Keratinocyte (primary cell): ENCODE results near the gene GADD45GIP1. TPM values are rescaled to one million over a fixed set of nuclear protein-coding genes. Genes with fewer than 3 reads are reported as not detected.
A peak's percentile ranks its signal among the peaks of the same experiment; 100 is the strongest.

ENCODE experiments used
- DNase-seq: peaks from one replicate; pipeline ENCODE4 v3.0.0-alpha.2; 2011; ENCODE audit warnings: low read depth, missing footprints, low spot score
- FAIRE-seq: peaks from 2 replicates; lab custom pipeline; 2011; peaks lifted over from hg19 to GRCh38; lab: Jason Lieb, UNC
- H2AFZ ChIP-seq: 2 replicates; pipeline ENCODE4 v1.6.0; 2012; ENCODE audit warnings: low read length, control low read depth, inconsistent platforms; ENCODE audit not compliant: control insufficient read depth
- H3K27ac ChIP-seq: 2 replicates; pipeline ENCODE4 v1.5.1; 2011; ENCODE audit warnings: low read length; ENCODE audit not compliant: control insufficient read depth, insufficient read depth
- H3K27me3 ChIP-seq: 3 replicates; pipeline ENCODE4 v1.6.0; 2011; ENCODE audit warnings: low read length; ENCODE audit not compliant: control insufficient read depth, insufficient read depth; ENCODE audit errors: extremely low read depth
- H3K36me3 ChIP-seq, 2 experiments: 2 replicates in 1 of 2; 3 replicates in 1 of 2; pipeline ENCODE4 v1.5.1; 2011; ENCODE audit warnings: low read length in 2 of 2, mild to moderate bottlenecking in 1 of 2; ENCODE audit not compliant: control insufficient read depth in 2 of 2, insufficient read depth in 2 of 2; ENCODE audit errors: extremely low read depth in 1 of 2
- H3K4me1 ChIP-seq: 3 replicates; pipeline ENCODE4 v1.5.1; 2011; ENCODE audit warnings: low read length; ENCODE audit not compliant: control insufficient read depth, insufficient read depth; ENCODE audit errors: extremely low read depth
- H3K4me2 ChIP-seq: 3 replicates; pipeline ENCODE4 v1.6.0; 2011; ENCODE audit warnings: low read depth, low read length; ENCODE audit not compliant: control insufficient read depth, insufficient read depth; ENCODE audit errors: extremely low read depth
- H3K4me3 ChIP-seq, 3 experiments: fragments of 200-600 bp in 1 of 3; sonication (generic) in 1 of 3; 2 replicates in 2 of 3; 3 replicates in 1 of 3; pipeline ENCODE4 v1.5.1; 2011 to 2016; ENCODE audit warnings: low read length in 3 of 3, mild to moderate bottlenecking in 3 of 3, control low read depth in 2 of 3, inconsistent platforms in 1 of 3, low read depth in 1 of 3, mixed read lengths in 1 of 3, mixed run types in 1 of 3, moderate library complexity in 1 of 3; ENCODE audit not compliant: control insufficient read depth in 2 of 3, insufficient read depth in 2 of 3; ENCODE audit errors: extremely low read depth in 1 of 3
- H3K79me2 ChIP-seq: 2 replicates; pipeline ENCODE4 v1.6.0; 2012; ENCODE audit warnings: low read length; ENCODE audit not compliant: control insufficient read depth, insufficient read depth
- H3K9ac ChIP-seq: 3 replicates; pipeline ENCODE4 v1.6.0; 2011; ENCODE audit warnings: low read length; ENCODE audit not compliant: control insufficient read depth, insufficient read depth; ENCODE audit errors: extremely low read depth
- H3K9me1 ChIP-seq: 3 replicates; pipeline ENCODE4 v1.6.0; 2011; ENCODE audit warnings: low read length; ENCODE audit not compliant: control insufficient read depth, insufficient read depth; ENCODE audit errors: extremely low read depth
- H3K9me3 ChIP-seq: 2 replicates; pipeline ENCODE4 v1.5.1; 2012; ENCODE audit warnings: low read depth, low read length; ENCODE audit not compliant: control insufficient read depth
- H4K20me1 ChIP-seq: 3 replicates; pipeline ENCODE4 v1.6.0; 2011; ENCODE audit warnings: low read length; ENCODE audit not compliant: control insufficient read depth, insufficient read depth; ENCODE audit errors: extremely low read depth
- CTCF ChIP-seq, 3 experiments: IDR thresholded peaks in 1 of 3; conservative IDR thresholded peaks in 1 of 3; optimal IDR thresholded peaks in 1 of 3; 2 replicates in 2 of 3; 3 replicates in 1 of 3; pipeline versions ENCODE3 to v1.5.1; 2011; ENCODE audit warnings: low read length in 3 of 3, mild to moderate bottlenecking in 3 of 3, moderate library complexity in 2 of 3, control low read depth in 1 of 3, inconsistent platforms in 1 of 3; ENCODE audit not compliant: insufficient read depth in 2 of 3; ENCODE audit errors: extremely low read depth in 1 of 3
- EZH2 ChIP-seq: IDR thresholded peaks from one replicate; pipeline ENCODE4 v1.6.1; 2012; ENCODE audit warnings: inconsistent platforms, mild to moderate bottlenecking, low read length, moderate library complexity
- dilution Hi-C: fragments of 300-500 bp; cut with MboI; formaldehyde crosslinking; loops from one replicate; pipeline ENCODE4 v1.7.0; 2020; ENCODE audit warnings: low sequenced_read_pairs; ENCODE audit not compliant: extremely low pct_ligation_motif_present
- polyA plus RNA-seq, 5 experiments: library from polyadenylated mRNA; depleted of rRNA in 3 of 5; stranded (reverse) in 3 of 5; stranded (forward) in 1 of 5; unstranded in 1 of 5; fragments of >200 nt; gene quantifications; 1 replicate in 1 of 5; 2 replicates in 3 of 5; 3 replicates in 1 of 5; pipeline versions ENCODE4 v1.2.1 to v1.2.3, GENCODE V29; 2011 to 2012; ENCODE audit warnings: missing spikeins in 2 of 5, low read depth in 1 of 5, low replicate concordance in 1 of 5

GADD45GIP1 gene
- polyA plus RNA-seq, 1 donor (not counting 4 experiments of a cell fraction or from before 2014, with no cell fraction given): 35.5 TPM

GRCh38 chr19:12935071-12935470 lies 22.0 kb downstream of the GADD45GIP1 start:
- TF ChIP-seq EZH2 (no peak), CTCF (optimal IDR thresholded peaks at IDR 0.05 in 1 of 3, IDR thresholded peaks at IDR 0.05 in 1 of 3, conservative IDR thresholded peaks at IDR 0.05 in 1 of 3; ENCODE audit: extremely low read depth in 1 of 3, insufficient read depth in 2 of 3, low read length in 3 of 3) (no peak)
- dilution Hi-C loops: no loop called here
- Histone ChIP-seq H3K9me1 (peaks cover 2% of the 10 kb centered on the region), H3K79me2 (peaks cover 48% of the 10 kb centered on the region), H3K9me3 (no peaks in the 10 kb centered on the region), H3K27ac (no peak overlapping the region), H4K20me1 (peaks cover 9% of the 10 kb centered on the region), H3K4me3 (no peak overlapping the region), H3K4me1 (peaks cover 19% of the 10 kb centered on the region), H3K9ac (no peak overlapping the region), H3K36me3 (peaks cover 16 to 18% of the 10 kb centered on the region in 2 experiments), H3K4me2 (no peak overlapping the region), H3K27me3 (no peaks in the 10 kb centered on the region), H2AFZ (no peak overlapping the region)
- DNase-seq (no peak), FAIRE-seq (no peak)

GRCh38 chr19:12933287-12934072 lies 23.5 kb downstream of the GADD45GIP1 start, which contains the start of gene FARSA:
Gene FARSA (minus strand): TSS chr19:12933711. CDS start chr19:12933696, 15 bp downstream.
- Histone ChIP-seq H3K27me3 (no peaks in the 10 kb centered on the region), H4K20me1 (no peaks in the 10 kb centered on the region), H3K9me3 (no peaks in the 10 kb centered on the region), H3K79me2 (peaks cover 37% of the 10 kb centered on the region), H3K9ac (peak within 1 kb of the TSS; percentile 92), H3K4me3 (peak within 1 kb of the TSS; percentile 80 to 98 (median 82)), H3K4me1 (peaks cover 13% of the 10 kb centered on the region), H3K36me3 (peaks cover 20 to 21% of the 10 kb centered on the region in 2 experiments), H3K4me2 (peak within 1 kb of the TSS; percentile 97), H2AFZ (peak within 1 kb of the TSS; percentile 83), H3K9me1 (no peaks in the 10 kb centered on the region), H3K27ac (peak within 1 kb of the TSS; percentile 75)
- no peak for TF ChIP-seq CTCF (optimal IDR thresholded peaks at IDR 0.05 in 1 of 3, IDR thresholded peaks at IDR 0.05 in 1 of 3, conservative IDR thresholded peaks at IDR 0.05 in 1 of 3; ENCODE audit: extremely low read depth in 1 of 3, insufficient read depth in 2 of 3, low read length in 3 of 3)
- TF ChIP-seq EZH2: no peak
- dilution Hi-C loops: no loop called here
- FAIRE-seq (no peak), DNase-seq (no peak)
